Activated naive CD4-positive, alpha-beta T cell treated with anti-CD3 and anti-CD28 coated beads, Interleukin-2, amount 50 U/mL, for 24 hours (primary cell): Measurements from ENCODE around the gene CHSY3.

Experiments used
- H3K27ac Mint-ChIP-seq: one replicate; pipeline ENCODE4 v1.8.0; 2021; ENCODE audit warnings: mild to moderate bottlenecking, mixed read lengths
- H3K27me3 Mint-ChIP-seq: one replicate; pipeline ENCODE4 v1.8.0; 2021; ENCODE audit warnings: mixed read lengths
- H3K36me3 Mint-ChIP-seq: one replicate; pipeline ENCODE4 v1.8.0; 2021; ENCODE audit warnings: mixed read lengths
- H3K4me1 Mint-ChIP-seq: one replicate; pipeline ENCODE4 v1.8.0; 2021; ENCODE audit warnings: mixed read lengths
- H3K4me3 Mint-ChIP-seq: one replicate; pipeline ENCODE4 v1.8.0; 2021; ENCODE audit warnings: mild to moderate bottlenecking, mixed read lengths
- H3K9me3 Mint-ChIP-seq: one replicate; pipeline ENCODE4 v1.8.0; 2021; ENCODE audit warnings: mixed read lengths

CHSY3 gene

DNA sequence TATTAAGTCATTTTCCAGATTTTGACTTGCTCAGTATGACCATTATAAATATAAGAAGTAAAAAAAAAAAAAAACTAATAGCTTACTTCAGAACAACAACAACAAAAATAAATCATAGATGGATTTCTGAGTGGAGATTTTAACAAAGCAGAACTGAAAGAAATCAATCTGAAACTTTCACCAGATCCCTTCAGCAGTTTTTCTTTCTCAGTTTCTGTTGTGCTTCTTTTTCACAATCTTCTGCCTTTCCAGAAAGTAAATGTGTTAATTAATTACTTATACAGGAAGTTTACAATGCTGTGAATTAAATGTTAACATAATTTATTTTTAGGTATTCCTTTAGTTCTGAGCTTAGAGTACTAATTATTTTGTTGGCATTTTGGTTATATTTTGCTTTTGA lies 73.5 kb downstream of the CHSY3 start:
- Mint-ChIP-seq H3K4me1 (no peaks in the 10 kb centered on the region), H3K36me3 (no peaks in the 10 kb centered on the region), H3K9me3 (no peaks in the 10 kb centered on the region), H3K27me3 (peaks cover 2% of the 10 kb centered on the region), H3K4me3 (no peak overlapping the region), H3K27ac (no peak overlapping the region)

- Mint-ChIP-seq H3K27me3 (peaks cover 2% of the 10 kb centered on the region), H3K4me3 (no peak overlapping the region), H3K36me3 (no peaks in the 10 kb centered on the region), H3K27ac (no peak overlapping the region), H3K4me1 (no peaks in the 10 kb centered on the region), H3K9me3 (no peaks in the 10 kb centered on the region)
These were observed 74.0 kb downstream of the CHSY3 start for GRCh38 chr5:129978270-129978669.

DNA sequence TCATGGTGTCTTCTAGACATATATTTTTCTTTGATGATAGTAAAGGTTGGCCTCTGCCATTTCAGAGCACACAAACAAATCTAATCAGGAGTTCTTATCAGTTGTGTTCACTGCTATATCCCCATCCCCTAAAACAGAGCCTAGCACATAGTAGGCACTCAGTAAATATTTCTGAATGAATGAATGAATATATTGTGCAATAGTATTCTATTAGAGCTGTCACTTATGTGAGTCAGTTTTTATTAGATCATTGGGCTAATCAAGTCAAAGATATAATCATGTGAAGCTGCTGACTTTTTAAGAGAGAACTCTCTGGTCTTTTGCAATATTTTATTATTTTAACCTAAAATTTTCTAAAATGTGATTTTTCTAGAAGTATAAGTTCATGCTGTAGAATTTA lies 84.2 kb downstream of the CHSY3 start:
- Mint-ChIP-seq H3K27me3 (peaks cover 1% of the 10 kb centered on the region), H3K4me1 (no peaks in the 10 kb centered on the region), H3K27ac (no peak overlapping the region), H3K36me3 (peaks cover 1% of the 10 kb centered on the region), H3K4me3 (no peak overlapping the region), H3K9me3 (peaks cover 10% of the 10 kb centered on the region)

GRCh38 chr5:129991780-129992179 lies 87.5 kb downstream of the CHSY3 start:
- H3K36me3 Mint-ChIP-seq, result no peaks in the 10 kb centered on the region
- no peaks in the 10 kb centered on the region for H3K9me3 Mint-ChIP-seq
- H3K4me3 Mint-ChIP-seq, result no peak overlapping the region
- H3K4me1 Mint-ChIP-seq, result no peaks in the 10 kb centered on the region
- no peak overlapping the region for H3K27ac Mint-ChIP-seq
- peaks cover 1% of the 10 kb centered on the region for H3K27me3 Mint-ChIP-seq

GRCh38 chr5:129996896-129997295 lies 92.6 kb downstream of the CHSY3 start:
- H3K27ac Mint-ChIP-seq, result no peak overlapping the region
- H3K4me3 Mint-ChIP-seq, result no peak overlapping the region
- no peaks in the 10 kb centered on the region for H3K36me3 Mint-ChIP-seq
- no peaks in the 10 kb centered on the region for H3K9me3 Mint-ChIP-seq
- H3K4me1 Mint-ChIP-seq, result no peaks in the 10 kb centered on the region
- H3K27me3 Mint-ChIP-seq, result no peaks in the 10 kb centered on the region

DNA sequence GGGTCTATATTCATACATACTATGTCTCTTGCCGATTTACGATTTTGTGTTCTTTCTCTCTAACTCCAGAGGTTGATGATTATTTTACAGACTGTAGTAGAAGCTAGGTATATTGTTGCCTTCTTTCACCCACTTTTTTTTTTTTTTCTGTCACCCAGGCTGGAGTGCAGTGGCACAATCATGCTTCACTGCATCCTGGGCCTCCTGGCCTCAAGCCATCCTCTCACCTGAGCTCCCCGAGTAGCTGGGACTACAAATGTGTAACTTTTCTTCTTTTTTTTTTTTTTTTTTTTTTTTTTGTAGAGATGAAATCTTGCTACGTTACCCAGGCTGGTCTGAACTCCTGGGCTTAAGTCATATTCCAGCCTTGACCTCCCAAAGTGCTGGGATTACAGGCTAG lies 96.2 kb downstream of the CHSY3 start:
- H3K9me3 Mint-ChIP-seq, result no peaks in the 10 kb centered on the region
- no peaks in the 10 kb centered on the region for H3K27me3 Mint-ChIP-seq
- H3K27ac Mint-ChIP-seq, result no peak overlapping the region
- no peaks in the 10 kb centered on the region for H3K36me3 Mint-ChIP-seq
- no peaks in the 10 kb centered on the region for H3K4me1 Mint-ChIP-seq
- H3K4me3 Mint-ChIP-seq, result no peak overlapping the region

GRCh38 chr5:130002183-130002582 lies 97.9 kb downstream of the CHSY3 start:
- H3K27ac Mint-ChIP-seq, result no peak overlapping the region
- no peaks in the 10 kb centered on the region for H3K4me1 Mint-ChIP-seq
- peaks cover 1% of the 10 kb centered on the region for H3K27me3 Mint-ChIP-seq
- no peak overlapping the region for H3K4me3 Mint-ChIP-seq
- H3K9me3 Mint-ChIP-seq, result no peaks in the 10 kb centered on the region
- no peaks in the 10 kb centered on the region for H3K36me3 Mint-ChIP-seq

DNA sequence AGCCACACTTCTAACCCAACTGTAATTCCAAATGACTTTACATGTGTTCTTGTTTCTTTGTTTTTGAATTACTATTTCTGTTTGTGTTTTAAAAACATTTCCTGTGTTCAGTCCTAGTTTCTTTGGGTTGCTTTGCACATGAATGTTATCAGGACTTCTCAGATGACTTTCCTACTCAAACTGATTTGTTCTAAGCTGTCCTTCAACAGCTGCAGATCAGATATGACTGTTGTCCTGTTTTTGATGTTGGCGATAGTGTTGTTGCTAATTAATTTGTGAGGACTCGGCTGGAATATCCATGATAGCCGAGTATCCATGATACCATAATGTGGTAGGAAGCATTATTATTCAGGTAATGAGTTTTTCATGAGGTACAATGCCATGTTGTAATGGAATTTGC lies 98.6 kb downstream of the CHSY3 start:
- H3K4me3 Mint-ChIP-seq, result no peak overlapping the region

DNA sequence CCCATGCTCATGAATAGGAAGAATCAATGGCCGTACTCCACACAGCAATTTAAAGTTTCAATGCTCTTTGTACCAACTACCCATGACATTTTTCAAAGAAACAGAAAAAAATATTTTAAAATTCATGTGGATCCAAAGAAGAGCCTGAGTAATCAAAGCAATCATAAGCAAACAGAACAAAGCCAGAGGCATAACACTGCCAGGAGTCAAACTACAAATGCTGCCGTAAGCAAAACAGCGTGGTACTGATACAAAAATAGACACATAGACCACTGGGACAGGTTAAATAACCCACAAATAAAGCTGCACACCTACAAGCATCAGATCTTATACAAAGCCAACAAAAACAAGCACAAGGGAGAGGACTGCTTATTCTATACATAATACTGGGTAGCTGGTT lies 107.7 kb downstream of the CHSY3 start:
- H3K9me3 Mint-ChIP-seq, result peaks cover 10% of the 10 kb centered on the region
- no peaks in the 10 kb centered on the region for H3K36me3 Mint-ChIP-seq
- H3K4me1 Mint-ChIP-seq, result no peaks in the 10 kb centered on the region
- peaks cover 2% of the 10 kb centered on the region for H3K27me3 Mint-ChIP-seq
- no peak overlapping the region for H3K27ac Mint-ChIP-seq
- no peak overlapping the region for H3K4me3 Mint-ChIP-seq

More for the DNA sequence above, 98.6 kb downstream of the CHSY3 start:
- Mint-ChIP-seq H3K27me3 (peaks cover 2% of the 10 kb centered on the region), H3K4me1 (no peaks in the 10 kb centered on the region), H3K27ac (no peak overlapping the region), H3K9me3 (no peaks in the 10 kb centered on the region), H3K36me3 (no peaks in the 10 kb centered on the region)

GRCh38 chr5:130017173-130017572 lies 112.9 kb downstream of the CHSY3 start:
- no peak overlapping the region for H3K27ac Mint-ChIP-seq
- H3K27me3 Mint-ChIP-seq, result no peaks in the 10 kb centered on the region
- H3K4me3 Mint-ChIP-seq, result no peak overlapping the region
- H3K4me1 Mint-ChIP-seq, result no peaks in the 10 kb centered on the region
- no peaks in the 10 kb centered on the region for H3K36me3 Mint-ChIP-seq
- H3K9me3 Mint-ChIP-seq, result peaks cover 4% of the 10 kb centered on the region

DNA sequence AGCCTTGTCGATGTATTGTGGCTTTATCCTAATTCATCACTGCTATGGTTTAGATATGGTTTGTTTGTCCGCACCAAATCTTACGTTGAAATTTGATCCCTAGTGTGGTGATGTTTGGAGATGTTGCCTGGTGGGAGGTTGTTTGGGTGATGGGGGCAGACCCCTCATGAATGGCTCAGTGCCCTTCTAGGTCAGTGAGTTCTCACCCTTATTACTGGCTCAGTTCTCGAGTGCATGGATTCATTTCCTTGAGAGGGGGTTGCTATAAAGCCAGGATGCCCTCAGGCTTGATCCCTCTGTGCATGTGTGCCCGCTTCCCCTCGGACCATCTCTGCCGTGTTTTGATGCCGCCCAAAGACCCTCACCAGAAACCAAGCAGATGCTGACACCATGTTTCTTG lies 114.4 kb downstream of the CHSY3 start:
- no peaks in the 10 kb centered on the region for H3K36me3 Mint-ChIP-seq
- no peaks in the 10 kb centered on the region for H3K4me1 Mint-ChIP-seq
- peaks cover 4% of the 10 kb centered on the region for H3K9me3 Mint-ChIP-seq

DNA sequence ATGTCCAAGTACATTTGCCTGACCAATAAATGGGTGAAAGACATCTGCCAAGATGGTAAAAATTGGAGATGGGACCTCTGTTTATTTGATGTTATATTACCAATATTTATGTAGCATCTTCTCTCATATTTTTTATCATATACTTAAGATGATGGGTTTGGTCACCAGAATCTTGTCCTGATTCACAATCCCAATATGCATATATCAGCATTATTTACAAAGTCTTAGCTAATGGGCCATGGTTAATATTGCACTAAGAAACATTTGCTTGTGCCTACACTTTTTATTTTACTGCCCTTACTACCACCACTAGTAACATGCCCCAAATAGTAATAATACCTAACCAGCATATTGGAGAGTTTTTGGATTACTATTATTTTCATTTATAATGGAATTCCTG lies 116.7 kb downstream of the CHSY3 start:
- H3K4me1 Mint-ChIP-seq, result no peaks in the 10 kb centered on the region
- no peaks in the 10 kb centered on the region for H3K9me3 Mint-ChIP-seq
- no peak overlapping the region for H3K27ac Mint-ChIP-seq
- H3K27me3 Mint-ChIP-seq, result no peaks in the 10 kb centered on the region
- no peaks in the 10 kb centered on the region for H3K36me3 Mint-ChIP-seq
- no peak overlapping the region for H3K4me3 Mint-ChIP-seq

More for the DNA sequence above, 114.4 kb downstream of the CHSY3 start:
- H3K27me3 Mint-ChIP-seq, result no peaks in the 10 kb centered on the region
- no peak overlapping the region for H3K27ac Mint-ChIP-seq
- H3K4me3 Mint-ChIP-seq, result no peak overlapping the region

GRCh38 chr5:130021876-130022275 lies 117.6 kb downstream of the CHSY3 start:
- H3K27ac Mint-ChIP-seq, result no peak overlapping the region
- H3K9me3 Mint-ChIP-seq, result no peaks in the 10 kb centered on the region
- H3K4me1 Mint-ChIP-seq, result no peaks in the 10 kb centered on the region
- no peaks in the 10 kb centered on the region for H3K36me3 Mint-ChIP-seq
- no peaks in the 10 kb centered on the region for H3K27me3 Mint-ChIP-seq
- H3K4me3 Mint-ChIP-seq, result no peak overlapping the region

DNA sequence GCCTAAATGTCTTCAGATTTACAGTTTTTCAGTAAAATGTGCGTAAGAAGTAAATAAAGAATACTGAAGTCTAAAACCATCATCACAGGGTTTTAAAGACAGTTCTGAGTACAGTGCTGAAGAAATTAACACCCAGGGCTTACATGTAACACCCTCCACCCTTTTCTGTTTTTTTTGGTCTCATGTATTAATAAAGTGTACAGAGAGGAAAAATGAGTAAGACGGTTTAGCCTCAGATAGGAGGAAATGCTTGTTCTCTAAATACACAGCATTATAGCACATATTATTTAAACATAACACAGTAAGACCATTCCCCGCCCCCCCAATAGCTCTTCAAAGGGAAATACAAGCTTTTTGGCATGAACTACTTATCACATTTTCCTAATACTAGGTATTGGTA lies 119.3 kb downstream of the CHSY3 start:
- no peaks in the 10 kb centered on the region for H3K27me3 Mint-ChIP-seq
- H3K9me3 Mint-ChIP-seq, result no peaks in the 10 kb centered on the region
- no peaks in the 10 kb centered on the region for H3K4me1 Mint-ChIP-seq
- H3K36me3 Mint-ChIP-seq, result no peaks in the 10 kb centered on the region
- no peak overlapping the region for H3K4me3 Mint-ChIP-seq
- H3K27ac Mint-ChIP-seq, result no peak overlapping the region

DNA sequence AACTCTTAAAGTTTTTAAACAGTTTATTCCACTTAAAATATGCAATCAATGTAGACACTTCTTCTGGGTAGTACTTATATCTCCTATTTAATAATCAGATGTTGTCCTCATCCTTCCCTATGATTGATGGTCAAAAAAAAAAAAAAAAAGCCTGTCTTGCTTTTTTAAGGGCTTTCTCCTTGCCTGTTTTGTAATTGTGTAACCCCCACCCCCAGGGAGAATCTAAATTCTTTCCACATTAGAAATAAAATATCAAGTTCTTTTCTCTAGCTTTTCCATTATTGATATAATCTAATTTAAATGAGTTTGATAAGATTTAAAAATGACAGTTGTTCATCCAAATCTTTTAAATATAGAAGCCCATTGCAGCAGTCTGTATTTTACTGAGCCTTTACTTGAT lies 119.7 kb downstream of the CHSY3 start:
- H3K36me3 Mint-ChIP-seq, result no peaks in the 10 kb centered on the region
- no peak overlapping the region for H3K27ac Mint-ChIP-seq
- no peak overlapping the region for H3K4me3 Mint-ChIP-seq
- no peaks in the 10 kb centered on the region for H3K9me3 Mint-ChIP-seq
- H3K27me3 Mint-ChIP-seq, result no peaks in the 10 kb centered on the region
- H3K4me1 Mint-ChIP-seq, result no peaks in the 10 kb centered on the region

DNA sequence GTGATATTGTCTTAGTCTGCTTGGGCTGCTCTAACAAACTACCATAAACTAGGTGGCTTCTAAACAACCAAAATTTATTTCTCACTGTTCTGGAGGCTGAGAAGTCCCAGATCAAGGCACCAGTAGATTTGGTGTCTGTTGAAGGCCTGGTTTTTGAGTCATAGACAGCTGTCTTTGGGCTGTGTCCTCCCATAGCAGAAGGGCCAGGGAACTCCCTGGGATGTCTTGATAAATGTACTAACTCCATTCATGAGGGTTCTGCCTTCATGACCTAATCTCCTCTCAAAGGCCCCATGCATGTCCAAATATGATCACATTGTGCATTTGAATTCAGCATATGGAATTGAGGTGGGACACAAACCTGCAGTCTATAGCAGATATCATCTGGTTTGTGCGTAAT lies 121.2 kb downstream of the CHSY3 start:
- Mint-ChIP-seq H3K4me1 (no peaks in the 10 kb centered on the region), H3K4me3 (no peak overlapping the region), H3K36me3 (no peaks in the 10 kb centered on the region), H3K9me3 (no peaks in the 10 kb centered on the region), H3K27ac (no peak overlapping the region), H3K27me3 (no peaks in the 10 kb centered on the region)

DNA sequence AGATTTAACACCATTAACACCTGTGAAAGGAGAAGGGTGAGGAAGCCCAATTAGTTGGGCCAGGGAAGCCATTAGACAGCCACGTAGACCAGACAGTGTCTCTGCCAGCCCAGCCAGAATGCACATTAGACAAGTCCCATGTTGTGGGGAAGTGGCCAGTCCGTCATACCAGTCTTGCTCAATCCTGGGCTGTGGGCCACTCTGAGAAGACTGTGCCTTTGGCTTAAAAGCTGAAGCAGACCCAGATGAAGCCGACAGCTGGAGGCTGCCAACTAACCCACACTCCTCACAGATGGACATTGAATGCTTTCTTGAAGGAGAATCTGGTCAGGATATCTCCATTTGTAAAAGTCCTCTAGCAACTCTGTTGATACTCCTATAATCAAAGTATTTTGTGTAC lies 128.5 kb downstream of the CHSY3 start:
- no peaks in the 10 kb centered on the region for H3K4me1 Mint-ChIP-seq
- H3K36me3 Mint-ChIP-seq, result no peaks in the 10 kb centered on the region
- peaks cover 2% of the 10 kb centered on the region for H3K27me3 Mint-ChIP-seq
- no peak overlapping the region for H3K4me3 Mint-ChIP-seq
- no peaks in the 10 kb centered on the region for H3K9me3 Mint-ChIP-seq
- H3K27ac Mint-ChIP-seq, result no peak overlapping the region
